H1 (cell line): ENCODE measurements around the gene MCF2L. TPM values are rescaled to one million over a fixed set of nuclear protein-coding genes. Genes with fewer than 3 reads are reported as not detected.

Source experiments
- CTCF ChIA-PET: fragments of 300-600 bp; sonication (Branson Sonifier 250); formaldehyde crosslinking; loops from one replicate; lab custom pipeline; 2021; ENCODE audit not compliant: partially characterized antibody; lab: Charles Lee
- POLR2A ChIA-PET: fragments of 300-600 bp; sonication (Branson Sonifier 250); formaldehyde crosslinking; loops from one replicate; lab custom pipeline; 2021; ENCODE audit warnings: inconsistent platforms; ENCODE audit not compliant: partially characterized antibody; lab: Charles Lee
- DNase-seq, 2 experiments: peaks; one replicate each; pipeline versions ENCODE4 v3.0.0 to v3.0.0-alpha.2; 2010 to 2022; ENCODE audit warnings: low spot score in 2 of 2, low read depth in 1 of 2, mixed read lengths in 1 of 2
- FAIRE-seq: peaks from 2 replicates; lab custom pipeline; 2011; peaks lifted over from hg19 to GRCh38; lab: Jason Lieb, UNC
- H2AFZ ChIP-seq: 2 replicates; pipeline ENCODE4 v1.8.1; 2012; ENCODE audit warnings: low read length, inconsistent platforms
- H2AK5ac ChIP-seq: 2 replicates; pipeline ENCODE4 v1.6.1; 2013; ENCODE audit warnings: low read depth, low read length
- H2BK120ac ChIP-seq: replicated peaks from 2 replicates; pipeline ENCODE3; 2013; ENCODE audit warnings: low read depth, low read length, inconsistent platforms
- H2BK12ac ChIP-seq: 2 replicates; pipeline ENCODE4 v1.6.1; 2013; ENCODE audit warnings: low read depth, low read length
- H2BK15ac ChIP-seq: 2 replicates; pipeline ENCODE4 v1.6.1; 2013; ENCODE audit warnings: low read length
- H2BK20ac ChIP-seq: 2 replicates; pipeline ENCODE4 v1.6.1; 2013; ENCODE audit warnings: low read length
- H2BK5ac ChIP-seq: 2 replicates; pipeline ENCODE4 v1.6.1; 2013; ENCODE audit warnings: low read depth, low read length
- H3K14ac ChIP-seq: 2 replicates; pipeline ENCODE4 v1.6.1; 2013; ENCODE audit warnings: inconsistent platforms; ENCODE audit not compliant: insufficient read length
- H3K18ac ChIP-seq: 2 replicates; pipeline ENCODE4 v1.6.1; 2013; ENCODE audit warnings: low read length; ENCODE audit errors: extremely low read depth
- H3K23ac ChIP-seq: 2 replicates; pipeline ENCODE4 v1.6.1; 2013; ENCODE audit warnings: inconsistent platforms; ENCODE audit not compliant: insufficient read length
- H3K23me2 ChIP-seq: 2 replicates; pipeline ENCODE4 v1.6.1; 2013; ENCODE audit warnings: low read depth, low read length
- H3K27ac ChIP-seq: 2 replicates; pipeline ENCODE4 v1.6.1; 2011; ENCODE audit warnings: low read depth, low read length, inconsistent platforms
- H3K27me3 ChIP-seq, 4 experiments: replicated peaks in 1 of 4; 1 replicate in 1 of 4; 2 replicates in 3 of 4; pipeline versions ENCODE4 v1.6.1 to v1.8.1; 2011 to 2013; ENCODE audit warnings: low read length in 3 of 4, mild to moderate bottlenecking in 3 of 4, inconsistent platforms in 2 of 4, mixed read lengths in 2 of 4, moderate library complexity in 1 of 4; ENCODE audit not compliant: control insufficient read depth in 3 of 4, insufficient read depth in 3 of 4; ENCODE audit errors: extremely low read depth in 1 of 4
- H3K36me3 ChIP-seq, 4 experiments: 2 replicates each; pipeline versions ENCODE4 v1.6.1 to v1.8.1; 2011 to 2013; ENCODE audit warnings: mild to moderate bottlenecking in 4 of 4, low read length in 3 of 4, moderate library complexity in 2 of 4, control low read depth in 1 of 4, inconsistent platforms in 1 of 4; ENCODE audit not compliant: insufficient read depth in 4 of 4, control insufficient read depth in 2 of 4
- H3K4ac ChIP-seq: replicated peaks from 2 replicates; pipeline ENCODE3; 2013; ENCODE audit warnings: low read length, low read depth, mixed read lengths, inconsistent platforms; ENCODE audit not compliant: insufficient read length
- H3K4me1 ChIP-seq, 4 experiments: replicated peaks in 1 of 4; 1 replicate in 1 of 4; 2 replicates in 3 of 4; pipeline versions ENCODE4 v1.6.1 to v1.8.1; 2011 to 2013; ENCODE audit warnings: low read length in 3 of 4, inconsistent platforms in 2 of 4, mixed read lengths in 1 of 4; ENCODE audit not compliant: insufficient read depth in 4 of 4, control insufficient read depth in 3 of 4
- H3K4me2 ChIP-seq, 2 experiments: 2 replicates each; pipeline versions ENCODE4 v1.6.1 to v1.8.1; 2011 to 2013; ENCODE audit warnings: low read depth in 2 of 2, low read length in 2 of 2, control low read depth in 1 of 2, inconsistent platforms in 1 of 2, mild to moderate bottlenecking in 1 of 2; ENCODE audit not compliant: insufficient read depth in 1 of 2
- H3K4me3 ChIP-seq, 4 experiments: fragments of 200-600, 300-600 bp in 1 of 4; sonication (generic), shearing (Covaris generic), sonication (Bioruptor Twin) in 1 of 4; 2 replicates each; pipeline versions ENCODE4 v1.5.1 to v1.8.1; 2011 to 2016; ENCODE audit warnings: low read length in 4 of 4, low read depth in 3 of 4, control low read depth in 2 of 4, inconsistent platforms in 2 of 4, mild to moderate bottlenecking in 2 of 4, mixed read lengths in 1 of 4, moderate library complexity in 1 of 4; ENCODE audit not compliant: insufficient read depth in 2 of 4; ENCODE audit errors: extremely low read depth in 1 of 4
- H3K56ac ChIP-seq: replicated peaks from 2 replicates; pipeline ENCODE3; 2013; ENCODE audit warnings: low read depth, mild to moderate bottlenecking, mixed read lengths, low read length, inconsistent platforms; ENCODE audit not compliant: insufficient read length
- H3K79me1 ChIP-seq: 2 replicates; pipeline ENCODE4 v1.6.1; 2013; ENCODE audit warnings: low read depth, low read length, control low read depth
- H3K79me2 ChIP-seq, 2 experiments: 2 replicates each; pipeline versions ENCODE4 v1.6.1 to v1.8.1; 2012 to 2013; ENCODE audit warnings: low read length in 2 of 2, mild to moderate bottlenecking in 2 of 2, inconsistent platforms in 1 of 2; ENCODE audit not compliant: insufficient read depth in 2 of 2, control insufficient read depth in 1 of 2
- H3K9ac ChIP-seq, 4 experiments: replicated peaks in 1 of 4; 1 replicate in 1 of 4; 2 replicates in 3 of 4; pipeline versions ENCODE4 v1.6.1 to v1.8.1; 2011 to 2013; ENCODE audit warnings: low read depth in 3 of 4, low read length in 3 of 4, control low read depth in 2 of 4, mild to moderate bottlenecking in 2 of 4, moderate library complexity in 2 of 4, inconsistent platforms in 1 of 4; ENCODE audit errors: extremely low read depth in 1 of 4
- H3K9me3 ChIP-seq, 2 experiments: 2 replicates each; pipeline versions ENCODE4 v1.6.1 to v1.8.1; 2012 to 2013; ENCODE audit warnings: mild to moderate bottlenecking in 2 of 2, moderate library complexity in 2 of 2, control low read depth in 1 of 2, inconsistent platforms in 1 of 2, low read depth in 1 of 2, low read length in 1 of 2, mixed read lengths in 1 of 2; ENCODE audit not compliant: insufficient read depth in 2 of 2
- H4K20me1 ChIP-seq, 2 experiments: replicated peaks in 1 of 2; 2 replicates each; pipeline versions ENCODE3 to v1.8.1; 2011 to 2013; ENCODE audit warnings: inconsistent platforms in 2 of 2, low read length in 2 of 2, mild to moderate bottlenecking in 1 of 2; ENCODE audit not compliant: insufficient read depth in 2 of 2, control insufficient read depth in 1 of 2
- H4K5ac ChIP-seq: 2 replicates; pipeline ENCODE4 v1.6.1; 2013; ENCODE audit warnings: low read length, low read depth, mixed read lengths, inconsistent platforms; ENCODE audit not compliant: insufficient read length
- H4K8ac ChIP-seq: 2 replicates; pipeline ENCODE4 v1.8.0; 2013; ENCODE audit warnings: mild to moderate bottlenecking, moderate library complexity, low read length, inconsistent platforms; ENCODE audit not compliant: insufficient read depth; ENCODE audit errors: extremely low read depth
- H4K91ac ChIP-seq: replicated peaks from 2 replicates; pipeline ENCODE3; 2013; ENCODE audit warnings: low read length, mixed read lengths, inconsistent platforms; ENCODE audit not compliant: insufficient read length
- ASH2L ChIP-seq: fragments of 200-600, 300-600 bp; sonication (generic); IDR thresholded peaks from one replicate; pipeline ENCODE4 v1.7.1; 2017; ENCODE audit warnings: low read length
- CBX8 ChIP-seq: fragments of 300-800, 300-1000 bp; sonication (generic); IDR thresholded peaks from 2 replicates; pipeline ENCODE4 v1.7.1; 2016; ENCODE audit warnings: low read depth, low read length, borderline replicate concordance
- NANOG ChIP-seq: IDR thresholded peaks from 2 replicates; pipeline ENCODE4 v1.6.1; 2011; ENCODE audit warnings: low read length, low read depth, mild to moderate bottlenecking, inconsistent platforms; ENCODE audit not compliant: insufficient read depth, poor library complexity, severe bottlenecking
- SIX5 ChIP-seq: IDR thresholded peaks from 2 replicates; pipeline ENCODE4 v1.6.1; 2011; ENCODE audit warnings: mild to moderate bottlenecking, low read depth, low read length
- SP1 ChIP-seq: IDR thresholded peaks from 2 replicates; pipeline ENCODE4 v1.6.1; 2011; ENCODE audit warnings: low read depth, low read length
- SP2 ChIP-seq: IDR thresholded peaks from 2 replicates; pipeline ENCODE4 v1.6.1; 2012; ENCODE audit warnings: mild to moderate bottlenecking, low read length, inconsistent platforms
- TEAD4 ChIP-seq: IDR thresholded peaks from 2 replicates; pipeline ENCODE4 v1.6.1; 2012; ENCODE audit warnings: low read depth, low read length, inconsistent platforms, mixed read lengths
- YY1 ChIP-seq: IDR thresholded peaks from 2 replicates; pipeline ENCODE4 v1.6.1; 2011; ENCODE audit warnings: low read depth, mild to moderate bottlenecking, low read length
- WGBS, 2 experiments: shearing (Covaris generic) in 1 of 2; methylation state at CpG; one replicate each; pipeline versions ENCODE4 v1.1.6 to v1.1.7; 2013 to 2015; ENCODE audit warnings: low lambda C conversion rate in 2 of 2, mixed read lengths in 2 of 2, inconsistent platforms in 1 of 2, low coverage in 1 of 2, missing lambda C conversion rate in 1 of 2; ENCODE audit not compliant: insufficient replicate concordance in 2 of 2, insufficient coverage in 1 of 2, insufficient read length in 1 of 2; ENCODE audit errors: extremely low coverage in 1 of 2, missing lambda C conversion rate in 1 of 2; 5-methylcytosine and 5-hydroxymethylcytosine counted together
- polyA plus RNA-seq, 7 experiments: library from polyadenylated mRNA; depleted of rRNA in 3 of 7; stranded (reverse) in 5 of 7; unstranded in 2 of 7; fragments of >200 nt in 5 of 7; fragments of 200-250 nt in 2 of 7; gene quantifications; 1 replicate in 5 of 7; 2 replicates in 1 of 7; 4 replicates in 1 of 7; pipeline versions ENCODE4 v1.2.1 to v1.2.3, GENCODE V29; 2011 to 2013; ENCODE audit warnings: missing spikeins in 2 of 7, mixed read lengths in 2 of 7
- total RNA-seq: library from RNA; stranded (reverse); fragmentation: NEBNext Ultra II Directional; extraction: Animal tissue kit (Norgen Biotek cat#: 25700); gene quantifications from 2 replicates; pipeline ENCODE4 v1.2.1, GENCODE V29; 2021

MCF2L gene
- total and polyA plus RNA-seq, 2 of the 8 experiments (the other 6 are each of a cell fraction or from before 2014, with no cell fraction given): 10.1 to 24.4 TPM

GRCh38 chr13:113021811-113022210 lies 52.8 kb downstream of the MCF2L start:
- POLR2A ChIA-PET: interaction anchor here (1.2 to 1.5 kb wide), 2 partner anchors 8 to 48 kb away, joined by 3 to 4 read pairs; no protein-coding TSS in a partner anchor
- H4K20me1 ChIP-seq: peaks cover 0 to 5% of the 10 kb centered on the region in 2 experiments

More at GRCh38 chr13:113021811-113022210, 52.8 kb downstream of the MCF2L start:
- Histone ChIP-seq H2BK12ac (peak overlapping the region; percentile 98; the same call in 1 of the 2 replicates), H3K18ac (peak overlapping the region; percentile 83), H3K27me3 (no peaks in the 10 kb centered on the region), H3K4me1 (peaks cover 0 to 21% (median 13%) of the 10 kb centered on the region in 4 experiments; a peak in 6 of 7 replicates), H2AFZ (no peak overlapping the region), H2BK5ac (peak overlapping the region; percentile 94; the same call in 1 of the 2 replicates)
- FAIRE-seq: no peak
- 88% methylated on average over 7 of the region's 7 CpGs; no CpG with 5 or more reads in 1 of the 2 experiments for WGBS, 2 experiments
- CTCF ChIA-PET: interaction anchor here (0.9 to 5.0 kb wide), 11 partner anchors 7 to 125 kb away, joined by 3 to 49 read pairs (median 3); no protein-coding TSS in a partner anchor
- no peak for TF ChIP-seq NANOG
- no peak for TF ChIP-seq SP2
- no peak for TF ChIP-seq YY1
- no peak for TF ChIP-seq CBX8
- no peak for TF ChIP-seq SP1
- TF ChIP-seq ASH2L: no peak
- no peak for TF ChIP-seq TEAD4
- TF ChIP-seq SIX5: no peak
- TF ChIP-seq, all 59 proteins: peak for 0
- Histone ChIP-seq H3K9ac (no peak overlapping the region), H3K14ac (no peak overlapping the region), H3K79me2 (0 out of 4 replicates have a peak, but pooled peaks cover 0 to 2% of the 10 kb centered on the region in 2 experiments), H3K23me2 (peaks cover 3% of the 10 kb centered on the region; the same call in 1 of the 2 replicates), H2BK120ac (peak overlapping the region; percentile 65), H3K23ac (no peak overlapping the region), H3K9me3 (no peaks in the 10 kb centered on the region), H3K56ac (no peak overlapping the region), H2BK15ac (peak overlapping the region; percentile 99), H3K4ac (peak overlapping the region; percentile 44), H4K5ac (no peak overlapping the region), H3K4me3 (no peak overlapping the region), H2BK20ac (0 out of 2 replicates have a peak overlapping the region, but pooled peaks have one; percentile 80), H4K91ac (peak overlapping the region; percentile 99), H4K8ac (peak overlapping the region; percentile 64), H3K4me2 (no peak overlapping the region), H3K79me1 (no peaks in the 10 kb centered on the region), H3K27ac (no peak overlapping the region), H2AK5ac (peak overlapping the region; percentile 94; the same call in 1 of the 2 replicates), H3K36me3 (no peaks in the 10 kb centered on the region)
- no peak for DNase-seq
